Spleen (tissue), 11 donors: ENCODE measurements around the gene TMEM132D. TPM values are rescaled to one million over a fixed set of nuclear protein-coding genes. Genes with fewer than 3 reads are reported as not detected.
"Not testable (repeated sequence)": the region's sequence is repeated elsewhere in the genome, so short reads cannot be mapped to it uniquely, and the experiment has no call there.

Experiments used
- DNase-seq: peaks from one replicate; pipeline ENCODE4 v3.0.0-alpha.2; 2020
- H3K27ac ChIP-seq, 8 donors: fragments of 200-600 bp; sonication (generic) in 7 of 8; 1 replicate in 4 of 8; 2 replicates in 4 of 8; pipeline versions ENCODE4 v1.5.0 to v1.8.0; 2016 to 2021; ENCODE audit warnings: inconsistent platforms in 4 of 8, mild to moderate bottlenecking in 4 of 8, moderate library complexity in 1 of 8
- H3K27me3 ChIP-seq, 7 donors: fragments of 200-600 bp; sonication (generic) in 6 of 7; replicated peaks in 1 of 7; 1 replicate in 4 of 7; 2 replicates in 3 of 7; pipeline versions ENCODE4 v1.5.0 to v1.8.0; 2016 to 2021; ENCODE audit warnings: inconsistent platforms in 3 of 7, mild to moderate bottlenecking in 1 of 7
- H3K36me3 ChIP-seq, 6 donors: fragments of 200-600 bp; sonication (generic) in 5 of 6; 1 replicate in 4 of 6; 2 replicates in 2 of 6; pipeline versions ENCODE4 v1.5.0 to v1.8.0; 2016 to 2021; ENCODE audit warnings: inconsistent platforms in 2 of 6
- H3K4me1 ChIP-seq, 6 donors: fragments of 200-600 bp; sonication (generic) in 5 of 6; 1 replicate in 3 of 6; 2 replicates in 3 of 6; pipeline versions ENCODE4 v1.5.0 to v1.8.0; 2016 to 2021; ENCODE audit warnings: inconsistent platforms in 3 of 6
- H3K4me3 ChIP-seq, 8 donors: fragments of 200-600 bp; sonication (generic) in 7 of 8; 1 replicate in 4 of 8; 2 replicates in 4 of 8; pipeline versions ENCODE4 v1.5.0 to v1.8.0; 2016 to 2021; ENCODE audit warnings: inconsistent platforms in 4 of 8, mild to moderate bottlenecking in 4 of 8, moderate library complexity in 2 of 8
- H3K9me3 ChIP-seq, 8 donors: fragments of 200-600 bp; sonication (generic) in 7 of 8; 1 replicate in 4 of 8; 2 replicates in 4 of 8; pipeline versions ENCODE4 v1.5.0 to v1.8.0; 2016 to 2021; ENCODE audit warnings: inconsistent platforms in 4 of 8
- CTCF ChIP-seq, 11 experiments: fragments of 200-600 bp in 7 of 11; fragments of 450-650 bp in 4 of 11; sonication (generic) in 4 of 11; IDR thresholded peaks in 8 of 11; conservative IDR thresholded peaks in 3 of 11; 1 replicate in 7 of 11; 2 replicates in 4 of 11; pipeline versions ENCODE4 v1.4.0 to v1.8.0; 2016 to 2021; ENCODE audit warnings: antibody characterized with exemption in 11 of 11, inconsistent platforms in 4 of 11, mild to moderate bottlenecking in 1 of 11
- POLR2A ChIP-seq, 3 donors: fragments of 450-650 bp; IDR thresholded peaks; one replicate each; pipeline ENCODE4 v1.5.1; 2017; ENCODE audit warnings: antibody characterized with exemption in 3 of 3, mild to moderate bottlenecking in 1 of 3
- POLR2AphosphoS5 ChIP-seq, 3 donors: sonication (generic); formaldehyde crosslinking; IDR thresholded peaks; one replicate each; pipeline ENCODE4 v1.5.1; 2017; ENCODE audit warnings: antibody characterized with exemption in 3 of 3
- WGBS, 5 donors: extraction: QIAGEN DNeasy Blood & Tissue Kit in 3 of 5; methylation state at CpG; one replicate each; pipeline versions ENCODE4 v1.1.5 to v1.1.7; 2013 to 2018; 5-methylcytosine and 5-hydroxymethylcytosine counted together
- intact Hi-C: fragments of 100-400 bp; cut with DNase I; formaldehyde crosslinking; loops from one replicate; pipeline ENCODE4 v1.15.0; 2023; ENCODE audit warnings: low total_unique reads
- polyA plus RNA-seq, 3 donors: library from polyadenylated mRNA; stranded (reverse); fragments of 200-250 nt; gene quantifications; one replicate each; pipeline ENCODE4 v1.2.1, GENCODE V29; 2013
- total RNA-seq, 7 donors: library from RNA; depleted of rRNA in 3 of 7; stranded (reverse); fragments of >200 nt in 3 of 7; fragmentation: NEBNext Ultra II Directional in 4 of 7; extraction: Animal tissue kit (Norgen Biotek cat#: 25700) in 4 of 7; gene quantifications; one replicate each; pipeline versions ENCODE4 v1.1.0 to v1.2.1, GENCODE V29; 2016 to 2021
- donor health status: healthy with polysubstance abuse.
- donor health status: DM: no; HTN: no; CAD: no; lungs with moderate emphysema.
- donor health status: DM: no; HTN: no; CAD: no.
- donor health status: Bipolar disorder and iron deficiency.
- donor health status: healthy.
- donor health status: DM: no; HTN: no; CAD: no.
- donor health status: DM: yes; HTN: yes; CAD: no.

Gene TMEM132D
- total and polyA plus RNA-seq, 10 donors = 0.03 TPM; not detected in 9

- no peaks in the 10 kb centered on the region for H3K4me1 ChIP-seq
- no peak overlapping the region for H3K27ac ChIP-seq
- WGBS, 5 donors = 64 to 87% (median 72%) methylated on average over 3 of the region's 3 CpGs
- H3K36me3 ChIP-seq = no peaks in the 10 kb centered on the region
- intact Hi-C loops = no loop called here
- no peaks in the 10 kb centered on the region for H3K27me3 ChIP-seq
- peaks cover 0 to 50% (median 15%) of the 10 kb centered on the region in 8 donors for H3K9me3 ChIP-seq
- no peak for DNase-seq
- H3K4me3 ChIP-seq = no peak overlapping the region
- TF ChIP-seq POLR2A (IDR thresholded peaks at IDR 0.05) (no peak), CTCF (IDR thresholded peaks at IDR 0.05 in 8 of 11, conservative IDR thresholded peaks at IDR 0.05 in 3 of 11) (no peak), POLR2AphosphoS5 (IDR thresholded peaks at IDR 0.05) (no peak)
Measured at GRCh38 chr12:129551441-129551840, 352.4 kb downstream of the TMEM132D start.

GRCh38 chr12:129550353-129550752 is 353.5 kb downstream of the TMEM132D start:
- no peaks in the 10 kb centered on the region for H3K36me3 ChIP-seq
- intact Hi-C loops = no loop called here
- TF ChIP-seq CTCF (IDR thresholded peaks at IDR 0.05 in 8 of 11, conservative IDR thresholded peaks at IDR 0.05 in 3 of 11) (no peak), POLR2AphosphoS5 (IDR thresholded peaks at IDR 0.05) (no peak), POLR2A (IDR thresholded peaks at IDR 0.05) (no peak)
- peaks cover 0 to 50% (median 15%) of the 10 kb centered on the region in 8 donors for H3K9me3 ChIP-seq
- no peaks in the 10 kb centered on the region for H3K4me1 ChIP-seq
- H3K27me3 ChIP-seq = no peaks in the 10 kb centered on the region
- no peak overlapping the region for H3K27ac ChIP-seq
- no peak for DNase-seq
- no peak overlapping the region for H3K4me3 ChIP-seq
- WGBS, 5 donors = 53 to 76% (median 62%) methylated on average over 3 of the region's 3 CpGs

- peaks cover 0 to 50% (median 15%) of the 10 kb centered on the region in 8 donors for H3K9me3 ChIP-seq
- DNase-seq = no peak
- H3K27ac ChIP-seq = no peak overlapping the region
- no peak for TF ChIP-seq POLR2A (IDR thresholded peaks at IDR 0.05)
- TF ChIP-seq CTCF (IDR thresholded peaks at IDR 0.05 in 8 of 11, conservative IDR thresholded peaks at IDR 0.05 in 3 of 11) = no peak
- TF ChIP-seq POLR2AphosphoS5 (IDR thresholded peaks at IDR 0.05) = no peak
- intact Hi-C loops = no loop called here
- WGBS, 5 donors = 64 to 84% (median 77%) methylated on average over 5 of the region's 5 CpGs
- H3K27me3 ChIP-seq = no peaks in the 10 kb centered on the region
- no peaks in the 10 kb centered on the region for H3K36me3 ChIP-seq
- H3K4me1 ChIP-seq = no peaks in the 10 kb centered on the region
- no peak overlapping the region for H3K4me3 ChIP-seq
Measured at GRCh38 chr12:129549656-129550055, 354.2 kb downstream of the TMEM132D start.

GRCh38 chr12:129549020-129549419 is 354.8 kb downstream of the TMEM132D start:
- H3K4me3 ChIP-seq, H3K27me3 ChIP-seq, H3K4me1 ChIP-seq, H3K36me3 ChIP-seq, intact Hi-C loops, DNase-seq, H3K27ac ChIP-seq: not testable (repeated sequence)
- WGBS, 5 donors = 29 to 42% (median 33%) methylated on average over 2 of the region's 2 CpGs
- H3K9me3 ChIP-seq = peaks cover 0 to 48% (median 15%) of the 10 kb centered on the region in 8 donors

- no peak overlapping the region for H3K27ac ChIP-seq
- no peak for DNase-seq
- H3K4me1 ChIP-seq = no peaks in the 10 kb centered on the region
- no peaks in the 10 kb centered on the region for H3K27me3 ChIP-seq
- intact Hi-C loops = no loop called here
- 78 to 91% (median 87%) methylated on average over 6 of the region's 6 CpGs for whole genome bisulfite sequencing, 5 donors
- H3K36me3 ChIP-seq = no peaks in the 10 kb centered on the region
- peaks cover 0 to 24% (median 11%) of the 10 kb centered on the region in 8 donors for H3K9me3 ChIP-seq
- TF ChIP-seq CTCF (IDR thresholded peaks at IDR 0.05 in 8 of 11, conservative IDR thresholded peaks at IDR 0.05 in 3 of 11) (no peak), POLR2AphosphoS5 (IDR thresholded peaks at IDR 0.05) (no peak), POLR2A (IDR thresholded peaks at IDR 0.05) (no peak)
- H3K4me3 ChIP-seq = no peak overlapping the region
Measured at GRCh38 chr12:129544716-129545115, 359.1 kb downstream of the TMEM132D start.
